Stimulated activated CD4-positive, alpha-beta T cell treated with anti-CD3 and anti-CD28 coated beads, TNF-alpha, amount 100 ng/mL, for 24 hours (primary cell): ENCODE data around the gene EMILIN1.

ENCODE experiments used
- DNase-seq, 3 experiments: peaks; one replicate each; pipeline ENCODE4 v3.0.0-alpha.2; 2020; ENCODE audit warnings: low read depth in 3 of 3

The EMILIN1 gene

DNA sequence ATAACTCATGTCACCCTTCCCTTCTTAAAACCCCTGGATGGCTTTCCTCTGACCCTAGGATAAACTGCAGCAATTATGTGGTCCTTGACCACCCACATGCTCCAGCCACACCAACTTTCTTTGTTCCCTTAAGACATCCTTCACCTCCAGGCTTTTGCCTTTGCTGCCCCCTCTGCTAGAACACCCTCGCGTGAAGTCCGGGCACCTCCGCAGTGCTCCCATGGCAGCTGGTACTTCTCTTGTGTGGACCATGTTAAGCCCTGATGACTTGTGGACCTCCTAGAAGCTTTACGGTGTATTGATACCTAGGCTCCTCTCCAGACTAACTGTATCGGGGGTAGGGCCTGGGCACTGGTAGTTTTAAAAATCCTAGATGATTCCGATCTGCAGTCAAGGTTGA lies 44.4 kb downstream of the EMILIN1 start:
- DNase-seq = no peak

DNA sequence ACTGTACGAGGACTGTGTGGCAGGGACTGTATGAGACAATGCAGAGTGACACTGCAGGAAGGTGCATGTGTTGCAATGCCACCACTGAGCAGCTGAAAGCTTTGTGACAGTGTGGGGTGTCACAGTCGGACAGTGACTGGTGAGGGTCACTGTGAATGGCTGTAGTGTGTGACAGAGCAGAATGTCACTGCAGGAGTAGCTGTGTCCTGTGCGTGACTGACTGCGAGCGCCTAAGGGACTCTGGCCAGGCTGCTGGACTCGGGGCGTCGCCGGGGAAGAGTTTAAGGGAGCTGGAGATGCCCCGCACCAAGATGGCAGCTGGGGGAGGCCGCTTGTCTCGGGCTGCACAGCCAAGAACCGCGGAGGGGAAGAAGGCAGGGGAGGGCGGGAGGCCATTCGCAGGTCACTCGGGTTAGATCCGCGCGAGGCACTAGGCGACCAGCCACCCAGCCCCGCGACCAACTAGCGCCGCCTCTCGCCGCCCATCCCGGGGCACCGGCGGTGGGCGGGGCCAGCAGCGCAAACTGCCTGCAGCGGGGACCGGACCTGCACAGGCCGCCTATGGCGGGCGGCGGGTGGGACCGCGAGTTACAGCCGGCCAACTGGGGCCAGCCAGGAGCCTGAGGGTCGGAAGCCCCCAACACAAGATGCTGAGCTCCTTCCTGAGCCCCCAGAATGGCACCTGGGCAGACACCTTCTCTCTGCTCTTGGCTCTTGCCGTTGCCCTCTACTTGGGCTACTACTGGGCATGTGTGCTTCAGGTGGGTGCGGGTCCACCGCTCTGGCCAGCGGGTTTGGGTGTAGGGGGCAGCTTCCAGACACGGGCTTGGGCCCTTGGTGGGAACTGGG lies 45.1 kb downstream of the EMILIN1 start, which contains the start of gene ABHD1:
ABHD1 (plus strand) TSS at position 514 of the 849 bp plus-strand sequence; CDS start at position 648, 134 bp downstream.
- DNase-seq = peak in 2 of 3 experiments; percentile 27 to 56

DNA sequence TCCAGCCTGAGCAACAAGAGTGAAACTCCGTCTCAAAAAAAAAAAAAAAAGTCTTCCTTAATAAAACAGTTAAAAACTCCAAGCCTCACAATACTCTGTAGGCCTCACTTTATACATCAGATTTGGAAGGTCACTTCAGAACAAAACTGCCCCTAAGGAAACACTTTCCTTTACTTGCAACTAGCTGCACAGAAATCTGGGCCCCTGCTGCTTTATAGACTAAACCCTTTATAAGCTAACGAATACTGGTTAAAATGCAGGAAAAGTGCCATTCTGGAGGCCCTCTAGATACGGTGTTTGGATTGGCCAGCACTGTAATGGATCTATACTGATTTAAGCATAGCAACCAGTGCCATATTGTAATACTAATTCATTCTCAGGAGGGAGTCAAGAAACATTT lies 46.7 kb downstream of the EMILIN1 start:
- DNase-seq = no peak

DNA sequence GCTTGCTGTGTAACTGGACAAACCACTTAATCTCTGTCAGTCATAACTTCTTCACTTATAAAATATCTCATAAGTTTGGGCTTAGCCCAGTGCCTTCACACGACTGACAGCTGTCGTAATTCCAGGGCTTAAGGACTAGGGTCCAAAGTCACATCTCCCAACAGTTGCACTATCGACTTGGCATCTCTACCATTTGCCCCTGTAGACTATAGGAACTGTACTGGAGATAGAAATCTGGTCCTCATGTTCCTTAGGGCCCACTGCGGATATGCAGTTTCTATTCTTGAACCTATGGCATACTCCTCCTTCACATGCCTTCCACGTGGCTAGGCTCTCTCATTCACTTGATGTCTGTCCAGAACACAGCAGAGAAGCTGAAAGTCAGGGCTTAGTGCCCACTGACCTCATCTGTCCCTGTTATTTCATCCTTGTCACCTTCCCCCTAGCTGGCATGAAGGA lies 47.9 kb downstream of the EMILIN1 start:
- DNase-seq = no peak

DNA sequence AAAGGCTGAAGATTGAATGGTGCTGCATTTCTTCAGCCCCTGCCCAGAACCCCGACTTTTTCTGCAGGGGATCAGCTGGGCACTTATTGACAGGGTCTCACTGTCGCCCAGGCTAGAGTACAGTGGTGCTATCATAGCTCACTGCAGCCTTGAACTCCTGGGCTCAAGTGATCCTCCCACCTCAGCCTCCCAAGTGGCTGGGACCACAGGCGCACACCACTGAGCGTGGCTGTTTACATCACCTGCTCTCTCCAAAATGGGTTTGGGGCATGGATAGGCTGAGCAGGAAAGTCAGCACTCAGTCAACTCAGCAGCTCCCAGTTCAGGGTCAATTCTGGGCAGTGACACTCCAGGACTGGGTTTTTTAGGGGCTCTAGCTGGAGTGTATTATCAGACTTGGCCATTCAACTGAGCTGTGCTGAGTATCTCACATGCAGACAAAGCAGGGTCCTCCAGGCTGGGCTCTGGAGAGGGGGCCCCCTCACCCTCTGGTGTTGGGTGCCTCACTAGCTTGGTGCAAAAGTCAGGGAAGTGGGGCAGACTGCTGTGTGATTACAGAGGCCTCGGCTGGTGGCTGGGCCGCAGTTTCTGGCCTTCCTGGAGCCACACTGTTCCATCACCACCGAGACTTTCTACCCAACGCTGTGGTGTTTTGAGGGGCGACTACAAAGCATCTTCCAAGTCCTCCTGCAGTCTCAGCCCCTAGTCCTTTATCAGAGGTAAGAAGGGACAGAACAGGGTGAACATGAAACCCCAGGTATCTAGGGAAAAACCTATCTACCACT lies 49.7 kb downstream of the EMILIN1 start:
- no peak for DNase-seq

DNA sequence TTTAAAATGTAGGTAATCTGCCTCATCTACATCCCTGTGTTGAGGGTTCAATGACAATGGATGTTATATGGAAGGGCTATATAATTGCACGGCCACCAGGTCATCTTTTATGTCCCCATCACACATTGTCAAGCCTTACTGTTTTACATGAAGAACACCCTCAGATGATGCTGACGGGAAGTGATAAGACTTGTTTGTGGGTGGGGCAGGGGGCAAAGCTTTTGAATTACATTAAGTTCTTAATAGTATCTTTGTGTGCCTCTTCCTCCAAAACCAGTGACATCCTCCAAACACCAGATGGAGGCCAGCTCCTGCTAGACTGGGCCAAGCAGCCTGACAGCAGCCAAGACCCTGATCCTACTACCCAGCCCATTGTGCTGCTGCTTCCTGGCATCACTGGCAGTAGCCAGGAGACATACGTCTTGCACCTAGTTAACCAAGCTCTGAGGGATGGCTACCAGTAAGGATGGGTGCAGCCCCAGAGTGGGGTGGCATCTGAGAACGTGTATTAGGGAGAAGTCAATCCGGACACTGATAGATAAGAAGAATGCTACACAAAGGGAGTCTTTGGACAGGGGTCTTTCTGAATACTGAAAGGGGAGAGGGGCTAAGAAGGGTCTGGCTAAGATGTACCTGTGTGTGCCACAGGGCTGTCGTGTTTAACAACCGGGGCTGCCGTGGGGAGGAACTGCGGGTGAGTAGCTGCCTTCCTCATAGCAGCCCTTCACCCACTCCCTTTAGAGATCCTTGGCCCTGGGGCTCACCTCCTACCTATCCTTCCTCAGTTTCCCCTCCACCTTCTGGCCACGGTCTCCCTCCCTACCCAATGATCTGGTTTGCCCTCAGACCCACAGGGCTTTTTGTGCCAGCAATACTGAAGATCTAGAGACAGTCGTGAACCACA lies 50.5 kb downstream of the EMILIN1 start:
- no peak for DNase-seq

DNA sequence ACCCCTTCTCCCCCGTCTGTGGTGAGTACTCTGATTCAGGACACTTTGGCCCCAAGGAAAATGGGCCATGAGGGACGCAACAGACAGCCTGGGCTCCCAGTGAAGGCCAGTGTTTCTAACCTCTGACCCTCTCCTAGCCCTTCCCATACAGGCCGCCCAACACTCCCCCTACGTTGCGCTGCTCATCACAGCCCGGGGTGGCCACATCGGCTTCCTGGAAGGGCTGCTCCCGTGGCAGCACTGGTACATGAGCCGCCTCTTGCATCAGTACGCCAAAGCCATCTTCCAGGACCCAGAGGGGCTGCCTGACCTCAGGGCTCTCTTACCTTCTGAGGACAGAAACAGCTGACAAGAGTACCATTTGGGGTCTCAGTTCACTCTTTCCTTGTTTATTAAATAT lies 52.0 kb downstream of the EMILIN1 start:
- DNase-seq = no peak

DNA sequence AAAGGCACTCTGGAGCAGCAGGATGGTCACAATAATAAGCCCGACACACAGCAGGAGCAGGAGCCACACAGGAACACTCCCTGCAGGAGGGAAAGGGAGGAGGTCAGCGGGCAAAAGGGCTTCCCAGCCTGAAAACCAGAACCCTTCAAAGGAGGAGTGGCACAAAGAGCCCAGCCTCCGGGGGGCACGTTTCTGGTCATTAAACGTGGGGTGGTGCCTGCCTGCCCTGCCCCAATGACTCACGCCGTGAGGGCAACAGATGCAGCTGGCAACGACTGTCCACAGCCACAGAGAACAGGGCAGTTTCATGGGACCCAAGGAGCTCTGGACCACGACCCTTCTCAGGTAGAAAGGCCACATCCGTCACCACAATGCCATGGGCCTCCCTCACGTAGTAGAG lies 53.0 kb downstream of the EMILIN1 start:
- no peak for DNase-seq

DNA sequence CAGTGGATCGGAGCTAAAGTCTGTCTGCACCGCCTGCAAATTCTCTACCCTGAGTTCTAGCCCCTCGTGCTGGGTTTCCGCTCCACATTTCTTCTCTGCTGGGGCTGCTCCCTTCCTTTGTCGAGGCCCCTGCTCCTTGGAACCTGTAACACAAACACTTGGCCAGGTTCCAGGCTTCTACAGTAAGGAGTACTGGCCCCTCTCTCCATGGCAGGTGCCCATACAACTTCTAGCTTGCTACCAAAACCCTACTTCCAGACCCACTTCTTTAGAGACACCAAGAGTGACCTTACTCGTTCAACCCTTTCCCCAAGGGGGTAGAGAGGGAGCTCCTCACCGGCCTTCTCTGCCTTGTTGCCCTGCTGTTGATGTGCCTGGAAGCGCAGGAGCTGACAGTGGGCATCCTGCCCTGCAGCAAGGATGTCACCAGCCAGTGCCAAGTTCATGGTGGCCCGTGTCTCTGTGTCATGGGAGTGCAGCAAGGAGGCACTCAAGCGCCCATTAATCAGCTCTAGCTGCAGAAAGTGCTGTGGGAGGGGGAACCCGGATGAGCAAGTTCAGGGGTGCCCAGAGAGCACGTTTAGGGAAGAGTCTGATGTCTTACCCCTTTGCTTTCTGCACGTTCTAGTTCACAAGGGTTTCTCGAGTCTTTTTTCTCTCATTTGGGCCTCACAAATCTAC lies 54.9 kb downstream of the EMILIN1 start:
- peak in 1 of 3 experiments; percentile 28 for DNase-seq

DNA sequence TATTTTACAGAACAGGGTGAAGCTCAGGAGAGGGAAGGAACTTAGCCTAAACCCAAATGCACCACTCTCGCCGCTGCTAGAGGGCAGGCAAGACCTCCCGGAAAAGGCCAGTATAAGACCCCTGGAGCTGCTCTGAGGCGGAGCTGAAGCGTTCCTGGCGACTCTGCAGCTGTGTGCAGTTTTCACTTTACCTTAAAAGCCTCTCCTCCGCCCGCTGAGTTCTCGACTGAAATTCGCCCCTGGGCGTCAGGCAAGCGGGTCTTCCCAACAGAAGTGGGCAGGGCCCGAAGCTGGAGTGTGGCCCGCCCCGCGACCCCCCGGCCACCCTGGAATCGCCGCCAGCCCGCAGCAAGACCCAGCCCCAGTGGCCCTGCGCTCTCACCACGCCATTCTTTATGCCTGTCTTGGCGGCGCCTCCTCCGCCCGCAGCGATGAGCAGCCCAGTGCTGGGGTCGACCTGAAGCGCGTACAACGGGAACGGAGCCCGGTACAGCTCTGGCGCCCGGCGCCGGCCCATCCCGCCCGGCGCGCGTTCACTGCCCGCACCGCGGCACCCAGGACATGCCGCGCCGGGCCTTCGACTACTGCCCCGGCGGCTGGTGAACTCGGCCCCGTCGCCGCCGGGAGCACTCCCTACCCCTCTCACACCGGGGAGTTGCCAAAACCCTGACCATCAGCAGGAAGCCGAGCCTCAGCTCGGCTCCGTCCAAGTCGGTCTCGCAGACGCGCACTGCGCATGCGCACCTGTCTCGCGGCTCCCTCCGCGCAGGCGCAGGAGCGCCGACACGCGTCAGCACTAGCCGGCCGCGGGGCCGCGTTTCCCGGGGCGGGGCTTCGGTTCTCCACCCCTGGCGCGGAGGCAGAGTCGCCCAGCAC lies 55.7 kb downstream of the EMILIN1 start, which contains the start of gene PREB:
PREB (minus strand) TSS at position 732 of the 876 bp plus-strand sequence; CDS start at position 517, 215 bp downstream.
- DNase-seq = peak; percentile 96 to 97 (median 96)

DNA sequence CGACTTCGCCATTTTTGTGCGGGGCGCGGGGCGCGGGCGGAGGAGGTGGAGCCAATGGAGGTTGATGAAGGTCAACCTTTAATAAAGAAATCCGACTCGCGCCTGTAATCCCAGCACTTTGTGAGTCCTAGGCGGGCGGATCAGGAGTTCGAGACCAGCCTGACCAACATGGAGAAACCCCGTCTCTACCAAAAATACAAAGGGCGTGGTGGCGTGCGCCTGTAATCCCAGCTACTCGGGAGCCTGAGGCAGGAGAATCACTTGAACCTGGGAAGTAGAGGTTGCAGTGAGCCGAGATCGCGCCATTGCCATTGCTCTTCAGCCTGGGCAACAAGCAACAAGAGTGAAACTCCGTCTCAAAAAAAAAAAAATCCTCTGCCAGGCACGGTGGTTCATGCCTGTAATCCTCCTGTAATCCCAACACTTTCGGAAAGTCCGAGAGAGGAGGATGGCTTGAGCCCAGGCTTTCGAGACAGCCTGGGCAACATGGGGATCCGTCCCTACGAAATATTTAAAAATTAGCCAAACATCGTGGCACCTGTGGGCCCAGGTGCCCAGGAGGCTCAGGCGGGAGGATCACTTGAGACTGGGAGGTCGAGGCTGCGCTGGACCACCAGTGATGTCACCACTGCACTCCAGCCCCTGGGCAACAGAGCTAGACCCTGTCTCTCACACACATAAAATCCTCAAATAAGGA lies 56.5 kb downstream of the EMILIN1 start:
- DNase-seq = no peak

DNA sequence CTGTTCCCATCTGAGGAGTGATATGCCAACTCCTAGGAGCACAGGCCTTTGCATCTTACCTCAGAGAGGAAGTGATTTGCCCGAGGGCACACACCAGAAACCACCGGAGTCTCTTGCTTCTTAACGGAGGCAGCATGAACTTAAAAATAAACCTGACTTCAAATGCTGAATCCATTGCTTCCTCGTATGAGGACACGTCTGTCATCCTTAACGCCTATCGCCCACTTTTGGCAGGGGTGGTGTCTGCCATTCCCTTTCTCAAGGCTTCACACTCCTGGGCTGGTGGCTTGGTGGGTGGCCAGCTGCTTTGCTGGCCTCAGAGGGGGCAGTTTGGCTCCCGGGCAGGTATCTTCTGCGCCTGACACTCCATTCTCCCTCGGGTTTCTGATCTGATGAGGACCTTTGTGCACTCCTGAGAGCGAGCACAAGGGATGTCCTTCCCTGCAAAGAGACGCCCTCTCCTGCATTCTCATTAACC lies 57.1 kb downstream of the EMILIN1 start:
- DNase-seq = no peak
